HEK293T (cell line): Measurements from ENCODE around the gene CCL25.

Experiments
- ARNT ChIP-seq: fragments of 450-650 bp; IDR thresholded peaks from 2 replicates; pipeline ENCODE4 v1.6.1; 2017; ENCODE audit warnings: mild to moderate bottlenecking
- BHLHE40 ChIP-seq: fragments of 450-650 bp; IDR thresholded peaks from 2 replicates; pipeline ENCODE4 v1.6.1; 2016; ENCODE audit warnings: mild to moderate bottlenecking, moderate library complexity, borderline replicate concordance
- FOXA1 ChIP-seq: fragments of 450-650 bp; IDR thresholded peaks from 2 replicates; pipeline ENCODE4 v1.6.1; 2016; ENCODE audit warnings: mild to moderate bottlenecking
- L3MBTL2 ChIP-seq: fragments of 450-650 bp; conservative IDR thresholded peaks from 2 replicates; pipeline ENCODE4 v1.6.1; 2016; ENCODE audit warnings: mild to moderate bottlenecking
- NFRKB ChIP-seq: fragments of 450-650 bp; IDR thresholded peaks from 2 replicates; pipeline ENCODE4 v1.6.1; 2016; ENCODE audit warnings: mild to moderate bottlenecking, moderate library complexity
- SP1 ChIP-seq: fragments of 450-650 bp; IDR thresholded peaks from 2 replicates; pipeline ENCODE4 v1.6.1; 2017

- TF ChIP-seq SP1 (no peak), FOXA1 (no peak), L3MBTL2 (no peak), NFRKB (no peak), ARNT (no peak), BHLHE40 (no peak)
Measured at GRCh38 chr19:8086849-8087248, 34.3 kb downstream of the CCL25 start.
